Stimulated activated CD4-positive, alpha-beta T cell treated with anti-CD3 and anti-CD28 coated beads, Interleukin-12 subunit alpha, Interleukin-12 subunit beta, amount 100 ng/mL, for 48 hours (primary cell): Measurements from ENCODE around the gene CACNB3.
"Not testable (repeated sequence)": the region's sequence is repeated elsewhere in the genome, so short reads cannot be mapped to it uniquely, and the experiment has no call there.

ENCODE experiments used
- DNase-seq, 3 donors: peaks; one replicate each; pipeline ENCODE4 v3.0.0-alpha.2; 2020; ENCODE audit warnings: low read depth in 2 of 3, low spot score in 1 of 3

Gene CACNB3

DNA sequence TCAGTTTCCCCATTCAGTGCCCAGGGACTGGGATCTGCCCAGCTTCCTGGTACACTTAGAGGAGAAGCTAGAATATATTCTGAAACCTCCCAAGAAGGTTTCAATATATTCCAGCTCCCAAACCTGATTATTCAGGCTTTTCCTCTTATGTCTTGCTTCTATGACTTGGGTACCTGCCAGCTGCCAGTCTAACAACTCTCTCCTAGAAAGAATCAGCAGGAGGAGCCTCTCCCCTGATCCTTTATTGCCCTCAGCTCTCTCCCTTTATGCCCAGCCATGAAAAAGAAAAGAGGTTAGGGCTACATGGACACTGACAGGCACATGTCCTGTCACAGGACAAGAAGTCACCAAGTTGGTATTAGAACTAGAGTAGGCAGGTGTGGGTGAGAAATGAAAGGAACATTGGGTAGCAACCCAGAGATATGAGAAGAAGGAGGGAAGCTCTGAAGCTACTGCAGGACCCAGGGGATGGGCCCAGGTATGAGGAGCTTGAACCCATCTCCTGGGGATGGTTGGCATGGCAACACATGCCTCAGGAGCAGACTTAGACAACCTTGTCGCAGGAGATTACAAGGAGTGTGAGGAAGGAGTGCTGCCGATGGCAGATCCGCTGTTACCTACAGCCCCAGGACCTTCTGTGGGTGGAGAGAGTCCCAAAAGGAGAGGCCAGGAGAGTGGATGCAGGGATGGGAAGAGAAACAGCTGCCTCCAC is 2.0 kb upstream of the CACNB3 start:
- no peak for DNase-seq

DNA sequence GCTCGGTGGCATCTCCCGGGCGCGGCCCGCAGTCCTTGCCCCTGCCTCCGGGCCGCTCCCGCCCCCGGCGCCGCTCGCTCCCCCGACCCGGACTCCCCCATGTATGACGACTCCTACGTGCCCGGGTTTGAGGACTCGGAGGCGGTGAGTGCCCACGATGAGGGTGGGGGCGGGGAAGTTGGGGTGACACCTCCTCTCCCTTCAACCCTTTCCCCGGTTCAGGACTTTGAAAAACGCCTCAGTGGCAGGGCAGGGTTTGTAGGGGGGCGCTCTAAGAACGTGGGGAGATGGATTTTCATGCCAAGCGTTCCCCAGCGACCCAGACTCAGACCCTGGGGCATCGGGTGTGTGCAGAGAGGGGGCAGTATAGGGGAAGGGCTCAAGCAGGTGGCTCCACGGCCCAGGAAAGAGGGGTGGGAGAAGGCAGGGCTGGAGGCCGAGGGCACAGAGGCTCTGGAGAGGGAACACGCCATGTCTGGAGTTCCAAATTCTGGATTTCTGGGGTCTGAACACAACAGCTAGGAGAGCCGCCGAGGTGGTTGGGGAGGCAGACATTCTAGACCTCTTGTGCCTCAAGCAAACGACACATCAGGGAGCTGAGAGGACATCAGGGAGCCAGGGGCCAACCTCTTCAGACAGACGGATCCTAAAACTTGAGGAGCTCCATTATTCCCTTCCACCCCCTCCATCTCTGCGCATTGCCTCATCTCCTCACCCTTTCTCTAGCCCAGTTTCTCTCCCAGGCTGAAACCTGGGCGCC is 715 bp downstream of the CACNB3 start:
- DNase-seq: peak in 1 of 3 donors; percentile 23

DNA sequence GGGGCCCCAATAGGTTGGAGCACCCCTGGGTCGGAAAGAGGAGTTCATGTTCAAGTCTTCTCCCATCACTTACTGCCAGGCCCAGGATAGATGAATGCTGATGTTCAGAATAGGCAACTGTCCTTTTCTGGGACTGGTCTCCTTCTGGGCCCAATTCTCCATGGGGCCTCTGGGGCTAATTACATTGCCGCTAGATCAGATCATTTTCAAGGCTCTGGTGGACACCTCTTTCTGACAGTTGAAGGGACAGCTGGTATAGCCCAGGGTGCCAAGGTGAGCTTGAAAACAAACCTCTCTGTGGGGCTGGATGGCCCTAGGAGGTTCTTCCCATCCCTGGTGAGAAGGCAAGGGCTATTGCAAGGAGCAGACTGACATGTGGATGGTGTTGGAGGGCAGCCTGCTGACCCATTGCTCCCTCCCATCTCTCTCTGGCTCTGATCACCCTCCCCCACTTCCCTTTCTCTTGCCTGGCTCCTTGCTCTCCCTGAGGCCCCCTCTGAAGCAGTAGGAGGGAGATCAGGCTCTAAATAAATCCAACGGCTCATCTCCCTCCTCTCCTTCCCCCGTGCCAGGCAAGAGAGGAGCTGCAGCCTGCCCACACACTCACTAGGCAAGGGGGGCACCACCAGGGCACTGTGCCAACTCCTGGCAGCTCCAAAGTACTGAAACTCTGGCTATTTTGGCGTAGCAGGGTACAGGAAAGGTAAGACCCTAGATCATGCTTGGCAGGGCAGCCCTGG is 1.9 kb downstream of the CACNB3 start:
- DNase-seq: no peak

DNA sequence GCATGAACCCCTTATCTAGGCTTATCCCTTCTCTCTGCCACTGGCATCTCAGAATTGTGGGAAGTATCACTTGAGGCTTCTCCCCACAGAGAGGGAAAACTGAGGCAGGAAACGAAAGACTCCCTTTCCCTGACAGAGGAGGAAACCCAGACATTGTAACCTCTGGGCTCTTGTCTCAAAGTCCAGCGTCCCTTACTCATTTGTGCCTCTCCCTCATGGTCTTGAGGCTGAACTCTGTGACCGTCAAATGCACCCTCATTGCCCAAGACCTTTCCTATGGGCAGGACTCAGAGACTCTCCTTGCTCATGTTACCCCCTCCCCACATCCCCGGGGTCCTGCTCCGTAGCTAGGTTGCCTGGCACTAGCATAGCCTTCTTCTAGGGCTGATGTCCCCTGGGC is 3.8 kb downstream of the CACNB3 start:
- no peak for DNase-seq

DNA sequence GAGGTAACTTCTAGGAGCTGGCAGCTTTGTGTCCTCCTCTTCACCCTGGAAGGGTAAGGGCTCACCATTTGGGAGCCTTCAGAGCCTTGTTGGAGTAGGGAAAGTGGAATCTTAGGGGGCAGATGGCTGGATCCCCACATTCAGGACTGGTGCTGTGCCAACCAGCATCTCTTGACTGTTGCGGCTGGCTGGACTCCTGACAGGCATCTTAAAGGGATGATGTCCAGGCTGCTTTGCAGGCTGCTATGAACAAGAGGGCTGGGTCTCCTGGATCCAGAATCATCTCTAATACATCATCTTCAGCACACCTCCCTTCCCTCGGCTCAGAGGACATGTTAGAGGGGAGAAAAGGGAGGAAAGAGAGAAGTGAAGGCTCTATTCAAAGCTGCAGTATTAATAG is 4.4 kb downstream of the CACNB3 start:
- no peak for DNase-seq

DNA sequence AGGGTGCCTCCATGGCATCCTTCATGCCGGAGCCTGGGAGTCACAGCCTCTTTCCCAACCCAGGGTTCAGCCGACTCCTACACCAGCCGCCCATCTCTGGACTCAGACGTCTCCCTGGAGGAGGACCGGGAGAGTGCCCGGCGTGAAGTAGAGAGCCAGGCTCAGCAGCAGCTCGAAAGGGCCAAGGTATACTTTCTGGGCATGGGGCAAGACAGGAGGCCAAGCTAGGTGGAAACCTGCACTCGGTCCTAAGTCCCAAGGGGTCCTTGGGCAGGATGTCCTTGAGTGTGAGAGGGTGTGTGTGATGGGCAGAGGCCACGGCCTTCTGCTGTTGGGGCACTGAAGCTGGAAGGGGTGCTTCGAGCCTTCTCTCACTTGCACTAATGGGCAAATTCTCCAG is 5.0 kb downstream of the CACNB3 start:
- DNase-seq: no peak

DNA sequence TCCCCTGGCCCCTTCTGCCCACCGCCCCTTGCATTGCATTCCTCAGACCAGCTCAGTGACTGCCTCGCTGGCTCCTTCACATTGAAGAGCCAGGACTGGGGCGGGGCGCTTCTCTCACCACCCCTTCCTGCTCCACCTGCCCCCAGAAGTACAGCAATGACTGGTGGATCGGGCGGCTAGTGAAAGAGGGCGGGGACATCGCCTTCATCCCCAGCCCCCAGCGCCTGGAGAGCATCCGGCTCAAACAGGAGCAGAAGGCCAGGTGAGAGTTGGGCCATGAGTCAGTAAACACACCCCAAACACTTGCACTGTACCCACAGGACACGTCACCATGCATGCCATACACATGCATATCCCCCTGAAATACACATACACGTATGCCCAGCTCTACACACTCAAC is 5.8 kb downstream of the CACNB3 start:
- DNase-seq: no peak

DNA sequence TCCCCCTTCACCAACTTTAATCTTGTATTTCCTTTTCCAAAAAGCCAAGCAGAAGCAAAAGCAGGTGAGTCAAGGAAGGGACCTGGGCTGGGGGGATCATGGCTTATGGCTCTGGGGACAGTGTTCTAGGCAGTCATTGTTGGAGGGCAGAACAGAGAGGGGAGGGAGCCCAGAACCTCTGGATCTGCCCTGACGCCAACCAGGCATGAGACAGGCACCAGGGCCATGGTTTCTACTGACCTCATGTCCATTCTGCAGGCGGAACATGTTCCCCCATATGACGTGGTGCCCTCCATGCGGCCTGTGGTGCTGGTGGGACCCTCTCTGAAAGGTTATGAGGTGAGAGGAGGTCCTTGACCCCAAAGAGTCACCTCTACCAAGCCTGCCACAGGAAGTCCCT is 6.6 kb downstream of the CACNB3 start:
- DNase-seq: no peak

DNA sequence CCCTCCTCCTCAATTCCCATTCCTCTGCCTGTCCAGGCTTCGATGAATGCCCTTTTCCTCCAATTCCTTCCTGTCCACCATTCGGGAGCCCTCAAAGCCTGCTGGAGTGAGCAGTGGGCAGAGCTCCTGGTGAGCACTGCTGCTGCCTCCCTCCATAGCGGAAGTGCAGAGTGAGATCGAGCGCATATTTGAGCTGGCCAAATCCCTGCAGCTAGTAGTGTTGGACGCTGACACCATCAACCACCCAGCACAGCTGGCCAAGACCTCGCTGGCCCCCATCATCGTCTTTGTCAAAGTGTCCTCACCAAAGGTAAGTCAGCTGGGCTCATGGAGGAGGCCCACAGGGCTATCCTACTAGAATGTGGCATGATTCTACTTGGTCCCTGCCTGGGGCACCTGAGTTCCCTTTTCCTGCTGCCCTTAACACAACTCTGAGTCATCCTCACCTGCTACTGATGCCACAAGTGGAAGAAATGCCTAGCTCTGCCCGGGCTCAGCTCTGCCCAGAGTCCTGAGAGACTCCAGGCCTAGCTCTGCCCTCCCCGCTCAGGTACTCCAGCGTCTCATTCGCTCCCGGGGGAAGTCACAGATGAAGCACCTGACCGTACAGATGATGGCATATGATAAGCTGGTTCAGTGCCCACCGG is 8.0 kb downstream of the CACNB3 start:
- DNase-seq: no peak

DNA sequence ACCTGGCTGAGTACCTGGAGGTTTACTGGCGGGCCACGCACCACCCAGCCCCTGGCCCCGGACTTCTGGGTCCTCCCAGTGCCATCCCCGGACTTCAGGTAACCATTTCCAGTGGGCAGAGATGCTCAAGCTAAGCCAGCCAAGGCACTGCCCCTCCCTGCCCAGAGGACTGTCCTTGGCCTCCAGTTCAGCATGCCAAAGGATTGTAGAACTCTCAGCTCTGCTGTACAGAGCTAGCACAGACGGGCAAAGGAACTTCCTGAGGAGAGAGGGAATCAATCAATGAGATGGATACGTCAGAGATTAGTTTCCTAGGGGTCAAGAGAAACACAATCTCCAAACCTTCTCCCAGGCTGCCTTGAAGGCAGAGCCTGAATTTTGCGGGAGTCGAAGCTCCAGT is 8.7 kb downstream of the CACNB3 start:
- no peak for DNase-seq

DNA sequence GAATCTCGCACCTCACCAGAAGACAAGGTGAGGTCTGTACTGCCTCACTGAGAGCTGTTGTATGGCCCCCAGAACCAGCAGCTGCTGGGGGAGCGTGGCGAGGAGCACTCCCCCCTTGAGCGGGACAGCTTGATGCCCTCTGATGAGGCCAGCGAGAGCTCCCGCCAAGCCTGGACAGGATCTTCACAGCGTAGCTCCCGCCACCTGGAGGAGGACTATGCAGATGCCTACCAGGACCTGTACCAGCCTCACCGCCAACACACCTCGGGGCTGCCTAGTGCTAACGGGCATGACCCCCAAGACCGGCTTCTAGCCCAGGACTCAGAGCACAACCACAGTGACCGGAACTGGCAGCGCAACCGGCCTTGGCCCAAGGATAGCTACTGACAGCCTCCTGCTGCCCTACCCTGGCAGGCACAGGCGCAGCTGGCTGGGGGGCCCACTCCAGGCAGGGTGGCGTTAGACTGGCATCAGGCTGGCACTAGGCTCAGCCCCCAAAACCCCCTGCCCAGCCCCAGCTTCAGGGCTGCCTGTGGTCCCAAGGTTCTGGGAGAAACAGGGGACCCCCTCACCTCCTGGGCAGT is 9.3 kb downstream of the CACNB3 start:
- no peak for DNase-seq

DNA sequence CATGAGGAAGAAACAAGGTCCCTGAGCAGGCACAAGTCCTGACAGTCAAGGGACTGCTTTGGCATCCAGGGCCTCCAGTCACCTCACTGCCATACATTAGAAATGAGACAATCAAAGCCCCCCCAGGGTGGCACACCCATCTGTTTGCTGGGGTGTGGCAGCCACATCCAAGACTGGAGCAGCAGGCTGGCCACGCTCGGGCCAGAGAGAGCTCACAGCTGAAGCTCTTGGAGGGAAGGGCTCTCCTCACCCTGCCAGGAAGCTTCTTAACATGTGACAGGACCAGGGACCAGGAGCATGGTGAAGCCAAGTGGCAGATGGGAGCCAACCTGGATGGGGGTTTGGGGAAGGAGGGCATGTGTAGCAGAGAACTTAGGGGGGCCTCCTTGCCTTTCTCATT is 10.0 kb downstream of the CACNB3 start:
- no peak for DNase-seq

DNA sequence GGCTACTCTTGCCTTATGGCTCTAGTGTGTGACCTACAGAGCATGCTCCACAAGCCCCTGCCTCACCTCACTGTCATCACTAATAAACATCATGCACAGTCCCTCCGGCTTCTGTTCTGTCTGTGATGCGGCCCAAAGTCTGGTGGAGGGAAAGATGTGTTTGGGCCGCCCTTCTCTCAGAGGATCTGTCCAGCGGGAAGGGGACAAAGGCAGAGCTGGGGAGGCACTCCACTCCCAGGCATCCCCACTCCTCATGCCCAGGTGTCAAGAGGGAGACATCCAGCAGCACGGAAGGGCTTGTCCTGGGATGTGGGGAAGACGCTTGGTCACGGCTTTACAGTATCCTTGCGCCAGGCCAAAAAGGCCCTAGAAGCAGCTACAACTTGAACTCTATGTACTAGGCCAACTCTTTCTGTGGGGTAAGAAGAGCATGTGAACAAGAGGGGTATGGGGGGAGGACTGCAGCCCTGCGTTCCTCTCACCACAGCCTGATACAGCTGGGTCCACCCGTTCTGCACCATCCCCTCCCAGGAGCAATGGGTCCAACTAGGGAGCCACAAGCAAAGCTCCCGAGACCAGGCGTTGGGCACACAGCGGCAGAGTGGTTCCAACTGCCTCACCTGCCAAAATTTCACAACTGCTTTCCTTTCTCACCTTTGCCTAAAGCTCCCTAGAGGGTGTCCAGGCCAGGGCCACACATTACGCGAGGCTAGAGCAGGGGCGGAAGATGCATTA is 10.7 kb downstream of the CACNB3 start:
- no peak for DNase-seq

DNA sequence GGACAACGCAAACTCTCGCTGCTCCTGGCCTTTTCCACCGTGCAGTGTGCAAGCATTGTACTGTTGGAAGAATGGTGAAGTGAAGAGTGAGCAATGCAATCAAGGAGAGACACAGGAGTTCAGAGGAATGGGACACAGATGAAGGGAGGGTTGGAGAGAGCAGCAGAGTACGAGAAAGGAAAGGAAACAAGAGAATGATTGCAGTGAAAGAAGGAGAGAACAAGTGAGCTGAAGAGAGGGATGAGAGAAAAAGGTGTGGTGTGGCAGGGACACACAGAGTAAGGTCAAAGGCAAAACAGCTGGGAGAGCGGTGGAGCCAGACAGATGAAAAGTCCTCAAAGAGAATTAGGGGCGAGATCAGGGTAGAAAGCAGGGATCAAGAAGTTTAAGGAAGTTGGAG is 13.0 kb downstream of the CACNB3 start:
- DNase-seq: no peak

DNA sequence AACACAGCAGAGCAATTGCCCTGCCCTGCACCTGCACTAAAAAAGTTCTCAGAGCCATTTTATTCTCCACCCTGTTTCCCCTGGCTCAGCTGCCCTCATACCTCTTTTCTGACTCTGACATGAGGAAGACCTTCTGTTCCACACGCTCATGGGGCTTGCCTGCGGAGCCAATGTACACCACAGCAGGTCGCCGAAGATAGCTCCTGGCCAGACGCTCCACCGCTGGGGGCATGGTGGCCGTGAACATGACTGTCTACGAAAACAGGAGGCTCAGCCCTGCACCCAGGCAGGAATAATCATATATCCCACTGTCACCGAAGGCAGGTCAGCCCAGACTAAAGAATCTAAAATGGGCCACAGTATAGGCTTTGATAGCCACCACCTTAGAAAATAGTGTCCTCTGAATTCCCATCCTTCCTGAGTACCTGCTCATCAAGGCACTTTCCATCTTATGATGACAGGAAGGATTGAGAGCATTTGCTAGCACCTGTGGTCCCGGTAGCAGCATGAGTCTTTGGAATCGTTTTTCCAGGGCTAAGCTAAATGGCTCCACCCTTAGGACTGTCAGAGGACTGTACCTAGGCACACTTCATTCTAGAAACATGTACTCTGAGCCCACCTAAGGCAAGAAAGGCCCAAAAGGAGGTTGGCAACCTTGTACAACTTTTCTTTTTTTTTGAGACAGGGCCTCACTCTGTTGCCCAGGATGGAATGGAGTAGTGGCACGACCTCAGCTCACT is 14.2 kb downstream of the CACNB3 start:
- no peak for DNase-seq

DNA sequence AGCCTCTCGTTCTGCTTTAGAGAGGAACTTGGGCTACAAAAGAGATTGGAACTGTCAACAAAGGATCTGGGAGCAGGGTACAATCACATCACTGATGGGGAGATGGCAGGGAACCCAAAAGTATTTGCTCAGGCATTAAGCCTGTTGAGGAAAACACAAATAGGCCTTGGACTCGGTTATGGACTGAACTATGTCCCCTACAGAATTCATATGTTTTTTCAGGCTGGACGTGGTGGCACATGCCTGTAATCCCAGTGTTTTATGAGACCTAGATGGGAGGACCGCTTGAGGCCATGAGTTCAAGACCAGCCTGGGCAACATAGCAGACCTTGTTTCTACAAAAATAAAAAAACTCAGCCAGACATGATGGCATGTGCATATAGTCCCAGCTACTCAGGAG is 19.8 kb downstream of the CACNB3 start:
- no peak for DNase-seq

DNA sequence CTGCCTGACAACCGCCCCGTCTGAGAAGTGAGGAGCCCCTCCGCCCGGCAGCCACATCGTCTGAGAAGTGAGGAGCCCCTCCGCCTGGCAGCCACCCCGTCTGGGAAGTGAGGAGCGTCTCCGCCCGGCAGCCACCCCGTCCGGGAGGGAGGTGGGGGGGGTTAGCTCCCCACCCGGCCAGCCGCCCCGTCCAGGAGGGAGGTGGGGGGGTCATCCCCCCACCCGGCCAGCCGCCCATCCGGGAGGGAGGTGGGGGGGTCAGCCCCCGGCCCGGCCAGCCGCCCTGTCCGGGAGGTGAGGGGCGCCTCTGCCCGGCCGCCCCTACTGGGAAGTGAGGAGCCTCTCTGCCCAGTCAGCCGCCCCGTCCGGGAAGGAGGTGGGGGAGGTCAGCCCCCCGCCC is 23.7 kb downstream of the CACNB3 start:
- DNase-seq: not testable (repeated sequence)

DNA sequence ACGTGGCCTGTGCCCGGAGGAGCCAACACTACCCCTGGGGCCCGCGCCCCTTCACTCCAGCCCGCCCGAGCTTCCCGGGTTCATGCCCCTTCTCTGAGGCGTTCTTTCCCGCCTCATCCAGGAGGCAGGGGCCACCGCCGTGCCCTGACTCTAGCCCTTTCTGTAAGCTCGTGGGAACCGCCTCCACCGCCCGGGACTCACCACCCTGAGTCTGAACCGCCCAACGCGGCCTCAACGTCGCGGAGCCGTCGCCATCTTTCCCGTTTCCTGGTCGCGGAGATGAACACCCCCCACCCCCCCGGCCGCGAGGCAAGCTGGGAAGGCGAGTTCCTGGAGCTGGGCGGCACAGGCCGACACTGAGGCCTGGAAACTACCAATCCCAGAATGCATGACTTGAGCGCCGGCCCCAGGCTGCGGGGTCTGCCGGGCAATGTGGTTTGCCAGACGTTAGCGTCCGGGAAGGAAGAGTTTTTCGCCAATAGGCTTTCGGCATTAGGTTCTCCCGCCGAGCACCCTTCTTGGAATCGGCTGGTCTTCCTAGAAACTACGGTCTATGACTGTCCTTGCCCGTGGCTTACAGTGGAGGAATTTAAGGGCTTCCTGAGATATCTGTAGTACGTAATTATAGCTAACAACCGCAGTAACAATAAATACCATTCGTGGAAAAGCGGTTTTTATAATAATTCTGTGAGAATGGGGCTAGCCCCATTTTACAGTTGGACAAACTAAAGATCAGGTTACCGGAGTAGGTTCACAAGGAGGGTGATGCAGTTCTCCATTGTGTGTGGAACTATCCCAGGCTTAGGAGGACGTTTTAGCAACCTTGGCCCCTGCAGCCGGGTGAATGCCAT is 33.8 kb downstream of the CACNB3 start, which contains the start of gene DDX23:
TSS of gene DDX23 (minus strand) at position 281 of the 851 bp plus-strand sequence. CDS start 6,381 bp downstream, outside the sequence.
- DNase-seq: peak; percentile 82 to 91 (median 88)
